NCI-H1048 (cell line): ENCODE data around the gene PLEKHB2.
A peak's percentile ranks its signal among the peaks of the same experiment; 100 is the strongest.
"Not testable (repeated sequence)": the region's sequence is repeated elsewhere in the genome, so short reads cannot be mapped to it uniquely, and the experiment has no call there.

ENCODE experiments used
- DNase-seq: peaks from one replicate; lab custom pipeline; 2025; lab: John Stamatoyannopoulos, UW

The PLEKHB2 gene

GRCh38 chr2:131093696-131094462 is 11.3 kb upstream of the PLEKHB2 start:
- no peak for DNase-seq

- DNase-seq: no peak
These were observed 10.5 kb upstream of the PLEKHB2 start for GRCh38 chr2:131094463-131095281.

- no peak for DNase-seq
These were observed 2.0 kb upstream of the PLEKHB2 start for GRCh38 chr2:131103165-131103564.

- peak; percentile 64 for DNase-seq
These were observed 515 bp upstream of the PLEKHB2 start for GRCh38 chr2:131104487-131105155.

- no peak for DNase-seq
These were observed 1.0 kb downstream of the PLEKHB2 start for GRCh38 chr2:131105950-131106801.

- DNase-seq: no peak
These were observed 7.4 kb downstream of the PLEKHB2 start for GRCh38 chr2:131112529-131112928.

- no peak for DNase-seq
These were observed 8.6 kb downstream of the PLEKHB2 start for GRCh38 chr2:131113566-131114227.

- DNase-seq: not testable (repeated sequence)
These were observed 9.8 kb downstream of the PLEKHB2 start for GRCh38 chr2:131114950-131115349.

GRCh38 chr2:131115752-131116151 is 10.6 kb downstream of the PLEKHB2 start:
- DNase-seq: no peak

- DNase-seq: no peak
These were observed 15.7 kb downstream of the PLEKHB2 start for GRCh38 chr2:131120815-131121317.

- DNase-seq: no peak
These were observed 16.3 kb downstream of the PLEKHB2 start for GRCh38 chr2:131121464-131121863.

GRCh38 chr2:131122496-131122895 is 17.4 kb downstream of the PLEKHB2 start:
- DNase-seq: no peak

GRCh38 chr2:131123192-131123591 is 18.1 kb downstream of the PLEKHB2 start:
- no peak for DNase-seq

GRCh38 chr2:131125195-131125757 is 20.1 kb downstream of the PLEKHB2 start:
- DNase-seq: no peak

- DNase-seq: no peak
These were observed 21.3 kb downstream of the PLEKHB2 start for GRCh38 chr2:131126436-131126835.

GRCh38 chr2:131127076-131127475 is 21.9 kb downstream of the PLEKHB2 start:
- no peak for DNase-seq

GRCh38 chr2:131127981-131128380 is 22.8 kb downstream of the PLEKHB2 start:
- no peak for DNase-seq

GRCh38 chr2:131130298-131130596 is 25.1 kb downstream of the PLEKHB2 start:
- no peak for DNase-seq

- no peak for DNase-seq
These were observed 27.6 kb downstream of the PLEKHB2 start for GRCh38 chr2:131132729-131133128.

- DNase-seq: no peak
These were observed 35.4 kb downstream of the PLEKHB2 start for GRCh38 chr2:131140581-131140980.

- DNase-seq: no peak
These were observed 37.7 kb downstream of the PLEKHB2 start for GRCh38 chr2:131142849-131143248.
